Stimulated activated CD4-positive, alpha-beta T cell treated with anti-CD3 and anti-CD28 coated beads, Interleukin-4, amount 100 ng/mL, for 24 hours (primary cell): ENCODE measurements around the gene SOD3.

Source experiments
- DNase-seq: peaks from one replicate; pipeline ENCODE4 v3.0.0-alpha.2; 2020

The SOD3 gene

DNA sequence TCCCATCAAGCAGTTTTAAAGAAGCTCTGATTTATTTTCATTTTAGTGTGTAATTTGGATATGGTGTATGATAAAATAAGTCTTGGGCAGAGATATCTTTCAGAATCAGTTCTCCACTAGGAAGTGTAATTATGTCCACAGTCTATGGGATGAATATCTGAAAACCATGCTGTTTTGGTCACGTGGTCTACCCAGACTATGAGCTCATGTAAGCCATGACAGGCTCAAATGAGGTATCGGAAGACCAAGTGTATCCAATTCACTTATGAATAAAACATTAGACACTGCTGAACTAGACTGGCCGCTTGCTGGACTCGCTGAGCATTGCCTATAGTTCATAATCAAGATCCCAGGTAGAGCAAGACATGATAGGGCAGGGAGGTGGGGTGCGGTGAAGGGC is 50.5 kb downstream of the SOD3 start:
- DNase-seq, result no peak

GRCh38 chr4:24846716-24847115 is 51.3 kb downstream of the SOD3 start:
- DNase-seq, result no peak

GRCh38 chr4:24849351-24849750 is 54.0 kb downstream of the SOD3 start:
- DNase-seq, result no peak

DNA sequence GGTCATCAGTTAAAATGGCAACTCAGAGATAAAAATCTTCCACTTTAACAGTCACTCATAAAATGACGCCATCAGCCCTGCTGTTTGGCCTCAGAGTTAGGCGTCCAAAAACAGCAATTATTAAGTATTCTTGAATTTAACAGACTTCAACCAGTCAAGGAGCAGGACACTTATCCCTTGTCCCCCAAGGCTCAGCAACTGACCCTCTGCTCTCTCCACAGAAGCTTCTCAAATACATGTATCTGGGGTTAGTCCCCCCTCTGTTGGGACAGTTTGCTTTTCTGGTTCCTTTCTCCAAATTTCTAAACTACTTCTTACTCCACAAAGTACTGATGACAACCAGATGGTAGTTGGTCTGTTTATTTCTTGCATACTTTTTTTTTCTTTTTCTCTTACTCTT is 54.4 kb downstream of the SOD3 start:
- no peak for DNase-seq
